HG02759 (cell line): ENCODE results near the gene SDHB.

ENCODE experiments used
- ATAC-seq: cut with Tn5 transposase; IDR thresholded peaks from one replicate; pipeline ENCODE4 v1.9.1; 2021; ENCODE audit warnings: mild to moderate bottlenecking, moderate library complexity; ENCODE audit not compliant: unreplicated experiment

The SDHB gene

GRCh38 chr1:16971341-16972188 is 82.3 kb downstream of the SDHB start:
- no peak for ATAC-seq

- no peak for ATAC-seq
Measured at GRCh38 chr1:16970132-16970910, 83.5 kb downstream of the SDHB start.

GRCh38 chr1:16969651-16970050 is 84.2 kb downstream of the SDHB start:
- no peak for ATAC-seq

- no peak for ATAC-seq
Measured at GRCh38 chr1:16969057-16969611, 84.7 kb downstream of the SDHB start.
